Central memory CD8-positive, alpha-beta T cell (primary cell): ENCODE data around the gene POLR1G.
"Not testable (repeated sequence)": the region's sequence is repeated elsewhere in the genome, so short reads cannot be mapped to it uniquely, and the experiment has no call there.

ENCODE experiments used
- ATAC-seq: fragments of 150-1000 bp; cut with Tn5 transposase; replicated peaks from 2 replicates; pipeline ENCODE4 v1.10.0; 2022; ENCODE audit warnings: mild to moderate bottlenecking, moderate FRiP score, moderate number of reproducible peaks; ENCODE audit not compliant: poor library complexity, severe bottlenecking; ENCODE audit errors: extremely low read depth
- DNase-seq, 2 donors: peaks; one replicate each; pipeline ENCODE4 v3.0.0; 2021; ENCODE audit warnings: low spot score in 2 of 2
- H3K27ac Mint-ChIP-seq: one replicate; pipeline ENCODE4 v1.8.0; 2022; ENCODE audit warnings: low read depth, mild to moderate bottlenecking, moderate library complexity, mixed read lengths
- H3K27me3 Mint-ChIP-seq: one replicate; pipeline ENCODE4 v1.8.0; 2022; ENCODE audit warnings: mixed read lengths
- H3K36me3 Mint-ChIP-seq: one replicate; pipeline ENCODE4 v1.8.0; 2022; ENCODE audit warnings: mild to moderate bottlenecking, moderate library complexity, mixed read lengths; ENCODE audit not compliant: insufficient read depth
- H3K4me1 Mint-ChIP-seq: one replicate; pipeline ENCODE4 v1.8.0; 2022; ENCODE audit warnings: mixed read lengths
- H3K4me3 Mint-ChIP-seq: one replicate; pipeline ENCODE4 v1.8.0; 2022; ENCODE audit warnings: mild to moderate bottlenecking, moderate library complexity, mixed read lengths
- H3K9me3 Mint-ChIP-seq: one replicate; pipeline ENCODE4 v1.8.0; 2022; ENCODE audit warnings: mixed read lengths

POLR1G gene

GRCh38 chr19:45403781-45404556 is 2.5 kb upstream of the POLR1G start:
- H3K27ac Mint-ChIP-seq = no peak overlapping the region
- ATAC-seq = no peak
- H3K4me3 Mint-ChIP-seq = peak overlapping the region; percentile 95
- H3K36me3 Mint-ChIP-seq = peaks cover 13% of the 10 kb centered on the region
- peaks cover 42% of the 10 kb centered on the region for H3K4me1 Mint-ChIP-seq
- no peaks in the 10 kb centered on the region for H3K9me3 Mint-ChIP-seq
- peak; percentile 54 to 59 for DNase-seq
- H3K27me3 Mint-ChIP-seq = peaks cover 25% of the 10 kb centered on the region

- Mint-ChIP-seq H3K4me3 (peak within 1 kb of the TSS; percentile 95), H3K27me3 (peaks cover 25% of the 10 kb centered on the region), H3K4me1 (peaks cover 42% of the 10 kb centered on the region), H3K9me3 (no peaks in the 10 kb centered on the region), H3K36me3 (peaks cover 13% of the 10 kb centered on the region), H3K27ac (peak within 1 kb of the TSS; percentile 96)
- ATAC-seq (no peak), DNase-seq (no peak)
Measured at GRCh38 chr19:45404557-45405434, 1.6 kb upstream of the POLR1G start, which contains the start of gene PPP1R13L. PPP1R13L (minus strand) TSS chr19:45405069; CDS start chr19:45398318, 6,751 bp downstream.

- Mint-ChIP-seq H3K36me3 (peaks cover 13% of the 10 kb centered on the region), H3K27me3 (peaks cover 25% of the 10 kb centered on the region), H3K9me3 (no peaks in the 10 kb centered on the region), H3K27ac (peak overlapping the region; percentile 96), H3K4me3 (peak overlapping the region; percentile 95), H3K4me1 (peaks cover 42% of the 10 kb centered on the region)
- peak; percentile 66 for ATAC-seq
- DNase-seq = peak; percentile 68 to 75
Measured at GRCh38 chr19:45405435-45406225, 814 bp upstream of the POLR1G start.

- peaks cover 42% of the 10 kb centered on the region for H3K4me1 Mint-ChIP-seq
- no peaks in the 10 kb centered on the region for H3K9me3 Mint-ChIP-seq
- H3K27me3 Mint-ChIP-seq = peaks cover 25% of the 10 kb centered on the region
- DNase-seq = no peak
- no peak for ATAC-seq
- peak overlapping the region; percentile 95 for H3K4me3 Mint-ChIP-seq
- peaks cover 15% of the 10 kb centered on the region for H3K36me3 Mint-ChIP-seq
- peak overlapping the region; percentile 96 for H3K27ac Mint-ChIP-seq
Measured at GRCh38 chr19:45407091-45407375, 589 bp downstream of the POLR1G start.

GRCh38 chr19:45407585-45407984 is 1.1 kb downstream of the POLR1G start:
- not testable (repeated sequence) for DNase-seq, ATAC-seq, H3K9me3 Mint-ChIP-seq, H3K4me3 Mint-ChIP-seq, H3K27ac Mint-ChIP-seq
- H3K36me3 Mint-ChIP-seq = peaks cover 17% of the 10 kb centered on the region
- H3K27me3 Mint-ChIP-seq = peaks cover 24% of the 10 kb centered on the region
- H3K4me1 Mint-ChIP-seq = peaks cover 42% of the 10 kb centered on the region

GRCh38 chr19:45408121-45408520 is 1.7 kb downstream of the POLR1G start:
- Mint-ChIP-seq H3K9me3 (no peaks in the 10 kb centered on the region), H3K36me3 (peaks cover 17% of the 10 kb centered on the region), H3K4me3 (no peak overlapping the region), H3K27ac (peak overlapping the region; percentile 69), H3K27me3 (peaks cover 19% of the 10 kb centered on the region), H3K4me1 (peaks cover 42% of the 10 kb centered on the region)
- no peak for ATAC-seq
- no peak for DNase-seq

- peak overlapping the region; percentile 69 for H3K27ac Mint-ChIP-seq
Measured at GRCh38 chr19:45408830-45409556, 2.5 kb downstream of the POLR1G start.

GRCh38 chr19:45409557-45409920 is 3.1 kb downstream of the POLR1G start:
- DNase-seq = no peak
- peaks cover 31% of the 10 kb centered on the region for H3K4me1 Mint-ChIP-seq
- peaks cover 23% of the 10 kb centered on the region for H3K36me3 Mint-ChIP-seq
- no peak overlapping the region for H3K27ac Mint-ChIP-seq
- no peak overlapping the region for H3K4me3 Mint-ChIP-seq
- no peak for ATAC-seq
- no peaks in the 10 kb centered on the region for H3K9me3 Mint-ChIP-seq
- H3K27me3 Mint-ChIP-seq = peaks cover 4% of the 10 kb centered on the region

More at GRCh38 chr19:45408830-45409556, 2.5 kb downstream of the POLR1G start:
- ATAC-seq (no peak), DNase-seq (no peak)
- H3K4me3 Mint-ChIP-seq = no peak overlapping the region
- H3K4me1 Mint-ChIP-seq = peaks cover 36% of the 10 kb centered on the region
- no peaks in the 10 kb centered on the region for H3K9me3 Mint-ChIP-seq
- peaks cover 10% of the 10 kb centered on the region for H3K27me3 Mint-ChIP-seq
- H3K36me3 Mint-ChIP-seq = peaks cover 20% of the 10 kb centered on the region

- not testable (repeated sequence) for DNase-seq, H3K27ac Mint-ChIP-seq, ATAC-seq, H3K4me3 Mint-ChIP-seq, H3K27me3 Mint-ChIP-seq, H3K9me3 Mint-ChIP-seq
- H3K4me1 Mint-ChIP-seq = peaks cover 23% of the 10 kb centered on the region
- peaks cover 26% of the 10 kb centered on the region for H3K36me3 Mint-ChIP-seq
Measured at GRCh38 chr19:45410330-45410729, 3.9 kb downstream of the POLR1G start.

GRCh38 chr19:45413497-45413896 is 7.1 kb downstream of the POLR1G start:
- ATAC-seq = no peak
- no peaks in the 10 kb centered on the region for H3K27me3 Mint-ChIP-seq
- H3K4me1 Mint-ChIP-seq = no peaks in the 10 kb centered on the region
- no peak overlapping the region for H3K27ac Mint-ChIP-seq
- no peak for DNase-seq
- no peaks in the 10 kb centered on the region for H3K9me3 Mint-ChIP-seq
- H3K4me3 Mint-ChIP-seq = no peak overlapping the region
- H3K36me3 Mint-ChIP-seq = peaks cover 30% of the 10 kb centered on the region

- no peak for DNase-seq
- Mint-ChIP-seq H3K9me3 (no peaks in the 10 kb centered on the region), H3K27ac (no peak overlapping the region), H3K4me1 (no peaks in the 10 kb centered on the region), H3K36me3 (peaks cover 37% of the 10 kb centered on the region), H3K4me3 (no peak overlapping the region), H3K27me3 (no peaks in the 10 kb centered on the region)
- no peak for ATAC-seq
Measured at GRCh38 chr19:45414468-45414867, 8.0 kb downstream of the POLR1G start.

GRCh38 chr19:45417151-45417550 is 10.7 kb downstream of the POLR1G start:
- ATAC-seq (no peak), DNase-seq (no peak)
- Mint-ChIP-seq H3K27me3 (no peaks in the 10 kb centered on the region), H3K9me3 (no peaks in the 10 kb centered on the region), H3K4me1 (peaks cover 13% of the 10 kb centered on the region), H3K36me3 (peaks cover 39% of the 10 kb centered on the region), H3K4me3 (no peak overlapping the region), H3K27ac (no peak overlapping the region)
